NCI-H460 (cell line): ENCODE results near the gene ITPR1. TPM values are rescaled to one million over a fixed set of nuclear protein-coding genes. Genes with fewer than 3 reads are reported as not detected.

ENCODE experiments used
- DNase-seq: peaks from one replicate; pipeline ENCODE4 v3.0.0-alpha.2; 2016; ENCODE audit warnings: low read depth; ENCODE audit errors: extremely low read depth
- total RNA-seq: library from RNA; depleted of rRNA; stranded (reverse); fragments of >200 nt; shearing (Covaris generic); gene quantifications from 2 replicates; pipeline ENCODE4 v1.2.3, GENCODE V29; 2014

The ITPR1 gene
- total RNA-seq, 1 experiment from 2014 or later, result 44.9 TPM

DNA sequence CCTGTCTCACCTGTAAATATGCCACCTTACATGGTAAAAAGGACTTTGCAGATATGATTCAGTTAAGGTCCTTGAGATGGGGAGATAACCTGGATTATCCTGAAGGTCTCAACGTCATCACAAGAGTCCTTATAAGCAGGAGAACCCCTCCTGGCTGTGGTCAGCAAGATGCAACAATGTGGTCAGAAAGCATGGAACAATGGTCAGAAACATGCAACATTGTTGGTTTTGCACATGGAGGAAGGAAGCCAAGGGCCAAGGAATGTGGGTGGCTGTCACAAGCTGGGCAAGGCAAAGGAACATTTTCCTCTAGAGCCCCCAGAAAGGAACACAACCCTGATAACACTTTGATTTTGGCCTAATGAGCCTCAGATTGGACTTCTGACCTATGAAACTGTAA lies 16.7 kb upstream of the ITPR1 start:
- DNase-seq, result no peak

DNA sequence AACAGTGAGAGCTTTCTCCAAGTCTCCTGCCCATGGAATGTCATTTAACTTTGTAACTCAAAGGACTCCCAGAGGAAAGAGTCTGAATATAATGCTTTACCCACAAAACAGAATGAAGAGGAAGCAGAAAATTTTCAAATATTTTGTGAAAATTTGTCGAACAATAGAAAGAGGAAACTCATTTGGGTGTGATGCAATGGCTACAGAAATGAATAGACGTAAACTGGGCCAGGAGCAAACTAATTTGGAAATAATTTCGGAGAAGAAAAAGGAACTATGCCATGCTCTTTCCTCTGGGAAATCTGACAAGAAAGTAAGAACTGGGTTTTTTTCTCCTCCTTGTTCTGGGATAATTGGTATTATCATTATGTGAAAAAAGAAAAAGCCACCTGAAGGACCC lies 14.9 kb upstream of the ITPR1 start:
- no peak for DNase-seq

DNA sequence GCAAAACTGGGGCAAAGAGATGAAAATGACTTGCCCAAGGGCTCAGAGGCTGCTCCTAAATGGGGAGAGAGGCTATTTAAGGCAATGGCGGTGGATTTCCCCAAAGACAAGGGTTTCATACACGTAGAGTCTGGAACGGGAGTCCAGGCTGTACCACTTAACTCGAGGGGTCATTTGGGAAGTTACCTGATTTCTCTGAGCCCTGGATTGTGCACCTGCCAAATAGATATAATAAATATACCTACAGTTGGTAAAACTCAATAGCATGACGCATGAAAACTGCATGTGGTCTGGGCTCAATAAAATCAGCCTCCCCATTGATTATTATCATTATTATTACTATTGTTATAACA lies 1.3 kb upstream of the ITPR1 start:
- no peak for DNase-seq

DNA sequence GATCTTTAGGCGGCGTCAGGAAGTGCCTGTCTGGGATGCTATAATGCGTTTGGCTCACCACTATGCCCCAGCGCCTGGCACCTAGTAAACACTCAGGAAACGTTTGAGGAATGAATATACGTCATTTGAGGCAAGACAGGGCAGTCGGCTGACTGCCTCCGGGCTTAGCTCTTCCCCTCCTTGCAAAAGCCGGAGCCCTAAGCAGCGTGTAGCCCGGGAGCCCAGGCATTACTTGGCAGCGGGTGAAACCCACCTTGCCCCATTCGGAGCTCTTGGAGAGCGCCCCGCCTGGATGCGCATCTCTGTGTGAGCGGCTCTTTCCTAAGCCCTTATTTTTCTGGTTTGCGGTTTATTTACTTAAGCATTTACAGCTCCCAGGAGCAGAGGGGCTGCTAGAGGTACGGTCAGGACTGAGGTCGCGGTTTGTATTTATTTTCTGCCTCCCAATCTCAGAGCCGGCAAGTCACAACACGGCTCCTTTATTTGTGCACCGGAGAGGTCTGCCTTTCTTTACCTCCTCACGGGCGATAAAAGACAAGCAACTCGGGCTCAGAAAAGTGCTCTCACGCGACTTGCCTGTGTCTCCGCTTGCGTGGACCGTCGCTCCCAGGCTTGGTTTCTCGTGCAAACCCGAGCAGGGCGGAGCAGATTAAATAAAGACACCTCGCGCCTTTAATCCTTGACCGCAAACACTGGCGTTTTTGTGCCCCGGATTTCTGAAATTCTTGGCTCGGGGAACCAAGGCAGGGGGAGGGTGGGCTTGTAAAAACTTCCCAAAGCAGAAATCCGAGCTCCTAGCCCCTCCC lies 737 bp upstream of the ITPR1 start:
- DNase-seq, result peak; percentile 32

DNA sequence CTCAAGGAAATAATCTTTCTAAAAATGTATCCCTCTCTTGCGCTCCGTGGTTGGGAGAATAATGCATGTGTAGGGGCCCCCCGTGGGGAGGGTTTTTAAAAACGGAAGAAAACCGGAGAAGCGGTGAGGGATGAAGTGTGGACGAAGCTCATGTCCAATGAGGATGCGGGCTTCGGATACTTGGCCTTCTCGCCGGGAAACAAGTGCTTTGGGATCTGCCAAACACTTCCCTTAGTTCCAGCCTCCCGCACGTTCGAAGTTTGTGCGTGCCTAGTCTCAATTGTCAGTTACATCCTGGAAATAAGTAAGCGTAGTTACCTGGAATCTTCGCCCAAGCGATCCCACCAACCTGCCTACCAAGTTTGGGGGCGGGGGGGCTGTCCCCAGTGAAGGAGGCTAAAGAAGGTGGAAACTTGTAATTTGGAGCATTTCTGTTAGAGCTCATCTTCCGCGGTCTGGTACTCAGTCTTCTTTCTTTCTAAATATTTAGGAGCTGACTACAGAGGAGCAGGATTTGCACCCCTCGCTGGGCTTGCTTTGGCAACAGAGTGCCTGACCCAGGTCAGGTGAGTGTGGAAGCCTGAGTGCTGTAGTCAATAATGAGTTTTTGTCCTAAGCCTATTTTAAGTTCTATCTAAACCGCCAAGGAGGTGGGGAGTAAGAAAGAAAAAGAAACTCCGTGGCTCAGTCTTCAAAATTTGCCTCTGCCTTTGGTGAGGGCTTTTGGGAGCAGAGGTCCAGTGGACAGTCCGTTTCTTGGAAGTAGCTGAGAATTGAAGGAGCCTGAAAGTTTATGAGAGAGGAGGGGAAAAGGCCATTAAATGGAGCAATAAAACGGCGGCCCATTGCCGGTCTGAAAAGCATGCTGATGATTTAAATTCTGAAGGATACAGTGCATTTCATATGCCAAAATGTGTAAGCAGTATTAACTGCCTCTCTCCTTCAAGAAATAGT lies 1.1 kb downstream of the ITPR1 start:
- DNase-seq, result no peak

DNA sequence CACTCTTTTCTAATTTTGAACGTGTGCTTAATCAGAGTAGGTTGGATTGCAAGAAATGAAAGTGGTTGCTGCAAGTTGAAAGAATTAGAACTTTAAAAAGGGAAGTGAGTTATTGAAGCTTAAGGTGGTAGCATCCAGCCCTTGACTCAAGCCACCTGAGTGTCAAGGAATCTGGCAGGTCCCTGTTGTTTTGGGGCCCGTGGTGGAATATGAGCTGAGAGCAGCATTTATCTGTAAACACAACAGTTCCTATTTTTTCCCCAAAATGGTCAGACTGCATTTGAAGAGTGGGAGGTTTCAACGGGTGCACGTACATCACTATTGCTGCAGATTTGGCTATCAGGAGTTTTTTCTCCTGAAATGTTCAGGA lies 1.7 kb downstream of the ITPR1 start:
- DNase-seq, result no peak

DNA sequence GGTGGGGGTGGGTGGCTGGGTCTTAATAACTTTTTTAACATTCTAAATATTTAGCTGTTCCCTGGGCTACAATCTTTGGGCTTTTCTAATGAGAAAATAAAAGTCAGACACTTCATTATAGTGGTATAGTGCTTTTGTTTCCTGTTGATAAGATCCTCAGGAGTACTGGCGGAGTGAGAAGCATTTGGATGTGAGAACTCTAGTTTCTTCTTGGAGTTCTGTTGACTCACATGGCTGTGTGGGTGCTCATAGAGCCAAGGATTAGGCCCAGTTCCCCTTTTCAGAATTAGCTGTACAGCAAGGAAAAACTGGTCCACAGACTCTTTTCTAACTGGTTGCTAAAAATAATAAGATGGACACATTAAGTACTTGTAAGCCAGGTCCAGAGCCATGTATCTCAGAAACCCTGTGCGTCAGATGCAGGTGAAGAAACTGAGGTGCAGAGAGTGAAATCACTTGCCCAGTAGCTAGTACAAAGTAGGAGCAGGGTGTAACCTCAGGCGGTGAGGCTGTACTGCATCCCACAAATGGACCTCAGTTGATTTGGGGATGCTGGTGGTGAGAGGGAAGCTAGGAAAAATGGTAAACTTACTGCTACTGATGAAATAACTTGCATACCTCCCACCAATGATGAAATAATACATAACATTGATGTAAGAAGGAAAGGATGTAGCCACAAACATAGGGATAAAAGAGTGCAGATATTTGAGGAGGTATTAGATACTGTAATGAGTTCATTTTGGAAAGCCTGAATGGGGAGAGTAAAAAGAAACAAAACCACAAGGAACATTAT lies 2.3 kb downstream of the ITPR1 start:
- no peak for DNase-seq

DNA sequence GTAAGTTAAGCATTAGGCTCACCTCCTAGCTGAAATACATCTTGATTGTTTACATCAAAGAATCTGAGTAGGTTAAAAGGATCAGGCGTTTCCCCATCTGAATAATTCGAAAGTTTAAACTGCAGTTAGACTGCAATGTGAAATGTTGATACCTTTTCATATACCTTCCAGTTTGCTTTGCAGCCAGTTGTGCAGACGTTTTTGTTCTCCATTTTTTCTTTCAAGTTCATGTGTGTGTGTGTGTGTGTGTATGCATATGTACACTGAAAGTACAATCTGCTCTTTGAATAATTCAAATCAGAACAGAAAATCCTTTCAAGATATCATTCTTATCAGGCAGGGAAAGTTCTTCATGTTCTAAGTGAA lies 2.9 kb downstream of the ITPR1 start:
- no peak for DNase-seq

DNA sequence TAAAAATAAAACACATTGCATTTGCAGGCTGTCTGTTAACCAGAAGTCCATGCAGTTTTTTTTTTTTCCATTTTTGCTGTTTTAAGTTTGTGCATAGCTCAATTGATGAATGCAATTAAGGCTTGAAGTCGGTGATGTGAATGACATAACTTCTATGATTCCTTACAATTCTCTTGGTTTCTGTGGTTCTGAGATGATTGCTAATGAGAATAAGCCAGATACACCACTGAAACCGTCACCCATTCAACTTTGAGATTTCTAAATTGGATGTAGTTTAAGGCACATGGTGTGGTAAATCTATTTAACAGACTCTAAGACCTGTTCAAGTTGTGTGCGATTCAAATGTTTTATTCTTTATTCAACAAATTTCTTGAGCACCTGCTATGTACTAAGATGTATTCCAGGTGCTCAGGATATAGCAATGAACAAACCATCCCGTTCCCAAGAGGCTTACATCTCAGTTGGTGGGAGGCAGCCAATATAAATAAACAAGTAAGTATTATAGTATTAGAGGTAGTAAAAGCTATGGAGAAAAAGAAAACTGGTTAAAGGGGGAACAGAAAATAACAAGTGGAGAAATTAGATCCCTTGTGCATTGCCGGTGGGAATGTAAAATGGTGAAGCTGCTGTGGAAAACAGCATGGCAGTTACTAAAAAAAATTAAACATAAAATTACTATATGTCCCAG lies 4.0 kb downstream of the ITPR1 start:
- DNase-seq, result no peak

DNA sequence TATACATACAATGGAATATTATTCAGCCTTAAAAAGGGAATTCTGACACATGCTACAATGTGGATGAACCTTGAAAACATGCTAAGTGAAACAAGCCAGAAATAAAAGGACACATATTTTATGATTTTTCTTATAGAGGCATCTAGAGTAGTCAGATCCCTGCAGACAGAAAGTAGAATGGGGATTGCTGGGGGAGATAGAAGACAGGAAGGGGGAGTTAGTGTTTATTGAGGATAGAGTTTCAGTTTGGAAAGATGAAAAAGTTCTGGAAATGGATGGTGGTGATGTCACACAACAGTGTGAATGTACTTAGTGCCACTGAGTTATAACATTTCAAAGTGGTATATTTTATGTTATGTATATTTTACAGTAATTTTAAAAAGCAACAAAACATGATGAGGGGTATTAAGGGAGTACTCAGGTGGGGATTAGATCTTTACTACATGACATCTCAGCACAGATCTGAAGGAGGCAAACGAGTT lies 4.7 kb downstream of the ITPR1 start:
- no peak for DNase-seq

DNA sequence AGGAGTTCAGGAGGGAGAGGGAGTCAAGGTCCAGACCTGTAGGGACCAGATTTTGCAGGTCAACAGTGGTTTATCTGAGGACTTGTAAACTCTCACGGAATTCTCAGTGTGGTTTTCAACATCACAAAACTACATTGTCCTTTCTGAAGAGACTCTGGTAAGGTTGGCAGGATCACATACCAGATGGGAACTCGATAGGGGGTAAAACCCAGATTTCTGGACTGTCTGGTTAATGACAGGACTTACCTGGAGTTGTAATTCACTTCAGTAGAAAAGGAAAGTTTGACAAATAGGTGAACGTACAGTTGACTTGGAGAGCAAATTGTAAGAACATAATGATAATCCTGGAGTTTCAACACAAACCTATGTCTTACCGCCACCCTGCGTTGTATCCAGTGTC lies 5.3 kb downstream of the ITPR1 start:
- DNase-seq, result no peak

DNA sequence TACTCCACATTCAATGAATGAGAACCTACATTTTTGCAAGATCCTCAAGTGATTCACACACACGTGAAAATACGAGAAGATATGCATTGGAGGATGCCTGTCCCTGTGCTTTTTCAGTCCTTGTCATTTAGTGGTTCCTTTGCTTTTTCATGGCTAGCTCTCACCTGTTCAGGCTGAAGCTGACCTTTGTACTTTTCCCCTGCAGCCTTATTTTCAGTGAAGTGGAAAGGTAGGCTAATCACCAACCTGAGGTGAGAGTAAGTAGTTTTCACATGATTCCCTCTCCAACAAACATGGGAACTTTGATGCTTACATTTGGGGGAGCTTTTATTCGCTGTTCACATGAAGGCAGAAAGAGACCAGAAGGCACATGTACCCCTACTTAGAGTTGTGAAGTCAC lies 8.3 kb downstream of the ITPR1 start:
- DNase-seq, result no peak

DNA sequence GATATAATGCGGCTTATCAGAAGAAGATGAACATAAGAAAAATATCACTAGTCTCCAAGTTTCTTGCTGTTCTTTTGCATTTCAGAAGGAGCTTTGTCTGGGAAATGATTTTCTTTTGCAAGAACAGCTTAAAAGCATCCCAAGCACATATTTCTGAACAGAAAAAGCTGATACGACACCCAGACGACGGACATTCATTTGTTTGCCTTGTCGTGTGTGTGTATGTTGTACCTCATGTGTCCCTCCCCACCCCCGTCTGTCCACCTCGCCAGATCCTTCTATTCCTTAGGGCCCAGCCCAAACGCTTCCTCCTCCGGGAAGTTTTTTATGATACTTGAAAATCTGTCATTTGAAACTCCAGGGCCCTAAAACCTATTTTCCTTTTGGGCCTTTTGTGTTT lies 8.8 kb downstream of the ITPR1 start:
- DNase-seq, result no peak

DNA sequence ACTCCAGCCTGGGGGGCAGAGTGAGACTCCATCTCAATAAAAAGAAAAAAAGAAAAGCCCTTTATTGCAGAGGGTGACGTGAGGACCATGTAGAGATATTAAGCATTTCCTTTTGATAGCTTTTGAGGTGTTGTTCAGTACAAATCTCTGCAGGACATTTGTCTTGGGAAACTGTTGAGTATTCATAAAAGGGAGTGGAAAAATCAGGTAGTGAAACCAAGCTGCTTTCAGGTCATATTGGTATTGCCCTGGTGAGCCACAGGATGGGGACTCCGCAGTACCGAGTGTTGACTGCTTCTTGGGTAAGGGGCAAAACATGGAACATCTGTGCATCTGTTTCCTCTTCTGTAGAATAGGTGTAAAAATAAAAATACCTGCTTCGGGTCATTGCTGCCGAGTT lies 9.9 kb downstream of the ITPR1 start:
- DNase-seq, result no peak

DNA sequence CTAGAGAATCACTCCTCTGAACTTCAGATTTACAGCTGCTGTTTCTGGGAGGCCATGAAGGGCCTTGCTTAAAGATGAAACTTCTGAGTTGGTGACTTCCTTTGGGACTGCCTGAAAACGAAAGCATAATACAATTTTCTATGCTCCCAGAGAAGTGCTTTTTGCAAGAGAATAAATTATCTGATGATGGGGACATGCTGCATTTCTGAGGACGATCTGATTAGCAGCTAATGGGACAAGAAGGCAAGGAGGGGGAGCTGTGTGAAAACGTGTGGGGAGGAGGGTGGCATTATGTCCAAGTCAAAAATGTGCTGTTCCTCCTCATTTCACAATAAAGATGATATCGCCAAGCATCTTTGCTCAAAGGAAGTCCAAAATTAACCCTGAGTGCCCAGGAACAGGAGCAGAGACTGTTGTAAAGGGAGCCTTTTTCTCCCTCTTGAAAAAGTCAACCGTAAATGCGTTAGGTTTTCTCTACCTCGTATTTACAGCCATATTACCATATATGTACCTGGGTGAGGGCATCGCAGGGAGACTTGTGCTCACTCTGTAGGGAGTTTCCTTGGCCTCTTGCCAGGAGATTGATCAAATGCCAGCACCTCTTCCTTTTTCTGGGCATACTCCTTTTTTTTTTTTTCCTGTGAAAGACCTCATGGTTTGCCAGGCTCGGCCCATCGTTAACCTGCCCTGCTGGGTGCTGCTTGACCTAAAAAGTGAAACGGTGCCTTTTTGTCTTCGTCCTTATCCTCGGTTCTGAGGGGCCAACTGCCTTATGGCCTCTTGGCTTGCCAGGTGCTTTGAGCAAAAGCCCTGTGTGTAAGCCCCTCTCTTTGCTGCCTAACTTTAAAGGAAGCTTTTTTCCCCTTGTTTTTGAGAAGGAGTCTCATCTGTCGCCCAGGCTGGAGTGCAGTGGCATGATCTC lies 11.5 kb downstream of the ITPR1 start:
- no peak for DNase-seq

DNA sequence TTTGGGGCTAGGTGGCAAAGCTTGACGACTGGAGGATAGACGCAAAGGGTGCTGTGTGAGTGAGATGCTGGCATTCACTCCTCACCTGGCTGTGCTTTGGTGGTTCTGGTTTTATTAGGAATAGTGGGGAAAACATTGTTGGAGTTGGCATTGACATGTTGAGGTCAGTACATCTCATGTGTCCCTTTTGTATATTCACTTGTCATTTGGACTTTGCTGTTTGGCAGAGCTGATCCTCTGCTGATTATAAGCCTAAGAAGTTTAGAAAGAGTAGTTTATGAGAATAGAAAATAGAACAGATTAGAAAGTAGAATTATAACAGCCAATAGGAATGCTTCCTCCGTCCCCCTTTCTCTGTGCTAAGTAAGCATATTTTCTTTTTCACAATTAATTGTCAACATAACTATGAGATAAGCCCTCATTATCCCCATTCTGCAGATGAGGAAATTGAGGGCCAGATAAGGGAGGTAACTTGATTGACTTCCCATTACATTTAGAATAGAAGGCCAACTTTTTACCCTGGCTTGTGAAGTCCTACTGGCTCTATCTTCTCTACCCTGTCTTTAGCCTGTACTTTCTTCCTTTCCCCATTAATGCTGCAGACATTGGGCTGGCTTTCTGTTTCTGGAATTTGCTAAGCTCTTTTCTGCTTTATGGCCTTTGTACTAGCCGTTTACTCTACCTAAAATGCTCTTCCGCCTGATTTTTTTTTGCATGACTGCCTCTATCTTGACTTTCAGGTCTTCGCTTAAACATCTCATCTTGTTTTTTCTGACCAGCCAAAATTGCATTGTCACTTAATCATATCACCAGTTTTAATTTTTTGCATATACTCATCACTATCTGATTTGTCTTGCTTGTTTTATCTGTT lies 12.8 kb downstream of the ITPR1 start:
- no peak for DNase-seq

DNA sequence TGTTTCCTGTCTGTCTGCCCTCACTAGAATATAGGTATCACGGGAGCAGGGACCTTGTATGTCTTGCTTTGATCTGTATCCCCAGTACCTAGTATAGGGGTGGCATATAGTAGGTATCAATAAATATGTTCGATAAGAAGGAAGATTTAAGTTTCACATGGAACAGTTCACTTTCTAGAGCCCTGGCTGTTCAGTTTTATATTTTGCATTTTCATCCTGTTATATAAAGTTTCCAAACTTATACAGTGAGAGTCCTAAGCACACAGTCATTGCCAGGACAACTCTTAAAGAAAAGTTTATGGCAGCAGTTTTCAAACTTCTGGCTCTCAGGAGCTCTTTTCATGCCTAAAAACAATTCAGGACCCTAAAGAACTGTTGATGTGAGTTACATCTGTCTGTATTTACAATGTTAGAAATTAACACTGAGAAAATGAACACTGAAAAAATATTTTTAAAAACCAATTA lies 13.4 kb downstream of the ITPR1 start:
- DNase-seq, result no peak

DNA sequence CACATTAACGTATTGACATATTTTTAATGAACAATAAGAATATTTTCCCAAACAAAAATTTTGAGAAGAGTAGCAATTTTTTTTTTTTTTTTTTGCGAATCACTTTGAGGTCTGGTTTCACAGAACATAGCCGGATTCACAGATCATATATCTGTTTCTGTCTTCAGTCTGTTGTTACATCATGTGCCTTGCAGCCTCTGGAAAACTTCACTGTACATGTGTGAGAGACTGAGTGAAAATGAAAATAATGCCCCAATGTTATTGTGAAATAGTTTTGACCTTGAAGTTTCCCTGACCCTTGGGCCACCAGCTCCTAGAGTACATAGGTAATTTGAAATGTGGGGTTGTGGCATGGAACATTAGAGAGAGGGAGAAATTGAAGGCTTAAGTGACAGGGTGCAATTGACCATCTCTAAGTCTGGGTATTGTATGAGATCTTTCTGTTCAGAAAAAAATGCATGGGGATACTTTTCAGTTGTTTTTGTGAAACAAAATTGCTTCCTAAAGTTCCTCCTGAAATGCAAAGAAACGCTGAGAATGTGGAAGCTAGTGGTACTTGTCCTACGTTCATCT lies 14.0 kb downstream of the ITPR1 start:
- no peak for DNase-seq
